HG02610 (cell line): ENCODE data around the gene CACNG7.

Experiments
- ATAC-seq: cut with Tn5 transposase; IDR thresholded peaks from one replicate; pipeline ENCODE4 v1.9.1; 2021; ENCODE audit warnings: mild to moderate bottlenecking, moderate library complexity; ENCODE audit not compliant: unreplicated experiment

The CACNG7 gene

DNA sequence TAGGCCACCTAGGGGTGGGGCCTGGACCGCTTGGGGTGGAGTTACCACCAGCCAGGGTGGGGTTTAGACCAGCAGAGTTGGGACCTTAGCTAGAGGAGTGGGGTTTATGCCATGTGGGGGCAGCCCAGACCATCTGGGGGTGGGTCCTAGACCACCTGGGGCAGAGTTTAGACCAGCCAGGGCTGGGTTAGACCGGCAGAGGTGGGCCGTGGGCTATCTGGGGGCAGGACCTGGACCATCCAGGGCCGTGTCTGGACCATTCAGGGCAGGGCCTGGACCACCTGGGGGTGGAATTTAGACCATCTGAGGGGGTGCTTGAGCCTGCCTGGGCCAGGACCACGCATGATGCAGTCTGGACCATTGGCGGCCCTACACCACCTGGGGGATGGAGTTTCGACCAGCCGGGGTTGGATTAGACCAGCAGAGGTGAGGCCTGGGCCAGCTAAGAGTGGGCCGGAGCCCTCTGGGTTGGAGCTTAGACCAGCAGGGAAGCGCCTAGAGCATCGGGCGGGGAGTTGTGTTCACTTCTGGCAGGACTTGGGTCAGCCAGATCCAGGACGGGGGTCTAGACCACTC is 72.4 kb downstream of the CACNG7 start:
- no peak for ATAC-seq

DNA sequence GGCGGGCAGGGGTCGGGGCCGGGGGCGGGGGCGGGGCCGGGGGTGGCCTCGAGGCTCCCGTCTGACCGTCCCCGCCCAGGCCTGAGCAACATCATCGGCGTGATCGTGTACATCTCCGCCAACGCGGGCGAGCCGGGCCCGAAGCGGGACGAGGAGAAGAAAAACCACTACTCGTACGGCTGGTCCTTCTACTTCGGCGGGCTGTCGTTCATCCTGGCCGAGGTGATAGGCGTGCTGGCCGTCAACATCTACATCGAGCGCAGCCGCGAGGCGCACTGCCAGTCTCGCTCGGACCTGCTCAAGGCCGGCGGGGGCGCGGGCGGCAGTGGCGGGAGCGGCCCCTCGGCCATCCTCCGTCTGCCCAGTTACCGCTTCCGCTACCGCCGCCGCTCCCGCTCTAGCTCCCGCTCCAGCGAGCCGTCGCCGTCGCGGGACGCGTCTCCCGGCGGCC is 72.9 kb downstream of the CACNG7 start:
- ATAC-seq: no peak

- ATAC-seq: no peak
Measured at GRCh38 chr19:53982611-53983010, 73.5 kb downstream of the CACNG7 start.

- ATAC-seq: no peak
Measured at GRCh38 chr19:53983457-53984289, 74.6 kb downstream of the CACNG7 start.

DNA sequence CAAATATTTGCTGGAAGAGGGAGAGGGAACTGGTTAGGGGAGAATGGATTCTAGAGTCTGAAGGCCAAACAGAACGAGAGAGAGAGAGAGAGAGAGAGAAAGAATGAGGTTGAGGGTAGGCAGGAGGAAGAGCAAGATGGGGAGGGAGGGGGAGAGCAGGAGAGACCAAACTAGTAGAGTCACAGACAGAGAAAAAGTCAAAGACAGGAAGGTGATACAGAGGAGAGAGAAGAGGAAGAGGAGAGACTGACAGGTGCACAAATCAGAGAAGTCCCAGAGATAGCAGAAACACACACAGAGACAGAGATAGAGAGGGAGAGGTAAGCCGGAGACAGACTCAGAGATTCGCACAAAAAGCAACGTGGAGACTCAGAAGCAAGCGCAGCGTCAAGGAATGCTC is 76.8 kb downstream of the CACNG7 start:
- ATAC-seq: no peak

- no peak for ATAC-seq
Measured at GRCh38 chr19:53988981-53989380, 79.9 kb downstream of the CACNG7 start.

GRCh38 chr19:53989600-53990533 is 80.8 kb downstream of the CACNG7 start:
- no peak for ATAC-seq

DNA sequence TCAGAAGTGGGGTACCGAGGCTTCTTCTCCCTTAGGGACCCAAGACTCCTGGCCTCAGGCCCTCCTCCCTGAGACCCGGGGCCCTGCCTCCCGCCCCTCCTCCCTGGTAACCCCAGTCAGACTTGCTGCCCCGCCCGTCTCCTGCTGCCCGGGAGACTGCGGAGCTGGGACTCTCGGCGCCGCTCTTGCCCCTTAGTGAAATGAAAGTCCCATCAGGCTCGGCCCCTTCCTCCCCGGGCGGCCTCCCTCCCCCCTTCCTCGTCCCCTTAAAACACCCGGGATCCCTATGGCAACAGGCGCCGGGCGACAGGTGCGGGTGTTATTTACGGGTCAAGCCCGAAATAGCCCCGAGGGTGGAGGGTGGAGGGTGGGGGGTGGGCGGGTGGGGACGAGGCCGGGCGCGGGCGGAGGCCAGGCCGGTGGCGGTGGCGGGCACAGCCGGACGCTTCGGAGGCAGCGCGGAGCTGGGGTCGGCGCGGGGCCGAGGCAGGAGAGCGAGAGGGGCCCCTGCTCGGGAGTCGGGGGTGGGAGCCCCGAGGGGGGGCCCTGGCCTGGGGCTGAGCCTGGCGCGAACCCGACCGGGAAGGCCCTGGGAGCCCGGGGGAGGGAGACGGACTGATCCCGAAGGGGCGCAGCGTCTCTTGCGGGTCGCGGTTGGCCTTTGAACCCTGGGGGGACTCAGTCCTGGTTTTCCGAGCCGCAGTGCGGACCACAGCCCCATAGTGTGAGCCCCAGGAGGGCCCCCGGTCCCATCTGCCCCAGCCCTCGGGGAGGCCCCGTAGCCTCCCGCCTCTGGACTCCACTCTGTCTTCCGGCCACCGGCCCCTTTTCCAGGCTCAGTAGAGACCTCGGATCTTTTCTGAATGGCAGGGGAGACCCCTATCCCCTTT is 82.4 kb downstream of the CACNG7 start, which contains the start of gene CACNG6:
Gene CACNG6, plus strand, starts transcription at position 414 of the 890 bp plus-strand sequence. CDS start 1,241 bp downstream, outside the sequence.
- ATAC-seq: no peak

GRCh38 chr19:53992211-53992610 is 83.1 kb downstream of the CACNG7 start:
- ATAC-seq: no peak

GRCh38 chr19:53992815-53993214 is 83.7 kb downstream of the CACNG7 start:
- ATAC-seq: no peak

- ATAC-seq: no peak
Measured at GRCh38 chr19:53993448-53993847, 84.4 kb downstream of the CACNG7 start.
